PC-9 (cell line): ENCODE results near the gene MAGI2. TPM values are rescaled to one million over a fixed set of nuclear protein-coding genes. Genes with fewer than 3 reads are reported as not detected.

Experiments
- BruUV-seq: library from RNA; stranded (reverse); fragments of 400-500 nt; replicated peaks from 2 replicates; lab custom pipeline; 2021; lab: Mats Ljungman, UMichigan
- CTCF ChIA-PET: fragments of 300-600 bp; sonication (Branson Sonifier 250); formaldehyde crosslinking; loops from one replicate; lab custom pipeline; 2022; ENCODE audit warnings: antibody characterized with exemption; lab: Charles Lee
- POLR2A ChIA-PET: fragments of 300-600 bp; sonication (Branson Sonifier 250); formaldehyde crosslinking; loops from one replicate; lab custom pipeline; 2022; ENCODE audit warnings: antibody characterized with exemption; ENCODE audit not compliant: unreplicated experiment; lab: Charles Lee
- DNase-seq, 2 experiments: peaks; one replicate each; pipeline versions ENCODE4 v3.0.0 to v3.0.0-alpha.2; 2015 to 2022; ENCODE audit warnings: mixed read lengths in 1 of 2
- H2AFZ ChIP-seq: fragments of 200-600 bp; sonication (generic); 2 replicates; pipeline ENCODE4 v1.8.1; 2017; ENCODE audit warnings: antibody characterized with exemption
- H3F3A ChIP-seq: fragments of 200-600 bp; sonication (generic); 2 replicates; pipeline ENCODE4 v1.8.1; 2017; ENCODE audit warnings: antibody characterized with exemption, mild to moderate bottlenecking, low read depth; ENCODE audit not compliant: insufficient read depth
- H3K27ac ChIP-seq: fragments of 200-600 bp; sonication (generic); 2 replicates; pipeline ENCODE4 v1.6.1; 2016; ENCODE audit warnings: mixed run types
- H3K27me3 ChIP-seq: fragments of 200-600 bp; sonication (generic); 2 replicates; pipeline ENCODE4 v1.6.1; 2016; ENCODE audit warnings: low read depth, mixed run types; ENCODE audit not compliant: insufficient read depth
- H3K36me3 ChIP-seq: fragments of 200-600 bp; sonication (generic); 2 replicates; pipeline ENCODE4 v1.6.1; 2016; ENCODE audit warnings: low read depth, mixed run types
- H3K4me1 ChIP-seq: fragments of 200-600 bp; sonication (generic); replicated peaks from 2 replicates; pipeline ENCODE4 v1.6.1; 2016; ENCODE audit warnings: mixed run types; ENCODE audit not compliant: insufficient read depth
- H3K4me2 ChIP-seq: fragments of 200-600 bp; sonication (generic); 2 replicates; pipeline ENCODE4 v1.6.1; 2017; ENCODE audit warnings: mixed run types
- H3K4me3 ChIP-seq: fragments of 200-600 bp; sonication (generic); 2 replicates; pipeline ENCODE4 v1.6.1; 2016; ENCODE audit warnings: mixed run types
- H3K79me2 ChIP-seq: fragments of 200-600 bp; sonication (generic); 2 replicates; pipeline ENCODE4 v1.6.1; 2017; ENCODE audit warnings: low read depth, mixed run types
- H3K9me2 ChIP-seq: fragments of 200-600 bp; sonication (generic); 2 replicates; pipeline ENCODE4 v1.8.1; 2017; ENCODE audit warnings: mild to moderate bottlenecking; ENCODE audit not compliant: insufficient read depth
- H3K9me3 ChIP-seq: fragments of 200-600 bp; sonication (generic); 2 replicates; pipeline ENCODE4 v1.8.1; 2016; ENCODE audit warnings: low read depth; ENCODE audit not compliant: insufficient read depth
- H4K20me1 ChIP-seq: fragments of 200-600 bp; sonication (generic); 2 replicates; pipeline ENCODE4 v1.8.1; 2017; ENCODE audit not compliant: insufficient read depth
- CTCF ChIP-seq: fragments of 200-600 bp; sonication (generic); conservative IDR thresholded peaks from 2 replicates; pipeline ENCODE4 v1.6.1; 2017; ENCODE audit warnings: mixed run types, antibody characterized with exemption, mild to moderate bottlenecking, moderate library complexity
- EZH2 ChIP-seq: fragments of 200-600 bp; sonication (generic); IDR thresholded peaks from 2 replicates; pipeline ENCODE4 v1.8.0; 2017; ENCODE audit warnings: antibody characterized with exemption, low read depth
- intact Hi-C: fragments of 100-400 bp; cut with micrococcal nuclease; formaldehyde crosslinking; loops from one replicate; pipeline ENCODE4 v1.10.0; 2022; ENCODE audit not compliant: unreplicated experiment
- total RNA-seq: library from RNA; stranded (reverse); gene quantifications from 2 replicates; pipeline ENCODE4 v1.2.3, GENCODE V29; 2021

The MAGI2 gene
- total RNA-seq, 1 experiment from 2014 or later = 0.92 TPM

GRCh38 chr7:78953090-78953489, 500.4 kb downstream of the MAGI2 start:
- no peaks in the 10 kb centered on the region for H4K20me1 ChIP-seq
- H3K27ac ChIP-seq = no peak overlapping the region
- CTCF ChIA-PET = no interaction called here
- TF ChIP-seq CTCF = no peak
- no peak for TF ChIP-seq EZH2
- H3K27me3 ChIP-seq = no peaks in the 10 kb centered on the region
- H3K36me3 ChIP-seq = no peaks in the 10 kb centered on the region
- intact Hi-C loops = no loop called here
- no peak overlapping the region for H2AFZ ChIP-seq
- H3F3A ChIP-seq = no peaks in the 10 kb centered on the region
- BruUV-seq = no TSS peak
- no peaks in the 10 kb centered on the region for H3K9me3 ChIP-seq
- POLR2A ChIA-PET = no interaction called here
- no peak overlapping the region for H3K4me2 ChIP-seq
- no peak overlapping the region for H3K4me3 ChIP-seq
- H3K79me2 ChIP-seq = no peaks in the 10 kb centered on the region
- H3K9me2 ChIP-seq = no peaks in the 10 kb centered on the region
- no peaks in the 10 kb centered on the region for H3K4me1 ChIP-seq
- DNase-seq = no peak

GRCh38 chr7:78939669-78940068, 513.8 kb downstream of the MAGI2 start:
- no peak for TF ChIP-seq CTCF
- no peak for TF ChIP-seq EZH2
- no peak for DNase-seq
- ChIA-PET POLR2A (no interaction called here), CTCF (no interaction called here)
- no peak overlapping the region for H3K27ac ChIP-seq
- H3K4me3 ChIP-seq = no peak overlapping the region
- BruUV-seq = no TSS peak
- H3K36me3 ChIP-seq = no peaks in the 10 kb centered on the region
- no peaks in the 10 kb centered on the region for H3K9me2 ChIP-seq
- intact Hi-C loops = loop anchor here (10.0 kb wide), 1 partner anchor 235 kb away; no protein-coding TSS in a partner anchor
- H2AFZ ChIP-seq = no peak overlapping the region
- no peaks in the 10 kb centered on the region for H3K27me3 ChIP-seq
- no peaks in the 10 kb centered on the region for H3K79me2 ChIP-seq
- H4K20me1 ChIP-seq = no peaks in the 10 kb centered on the region
- no peak overlapping the region for H3K4me2 ChIP-seq
- no peaks in the 10 kb centered on the region for H3F3A ChIP-seq
- no peaks in the 10 kb centered on the region for H3K4me1 ChIP-seq
- no peaks in the 10 kb centered on the region for H3K9me3 ChIP-seq

GRCh38 chr7:78924581-78924980, 528.9 kb downstream of the MAGI2 start:
- Histone ChIP-seq H3K36me3 (no peaks in the 10 kb centered on the region), H4K20me1 (no peaks in the 10 kb centered on the region), H3F3A (no peaks in the 10 kb centered on the region), H3K27ac (no peak overlapping the region), H3K9me3 (no peaks in the 10 kb centered on the region), H3K4me2 (no peak overlapping the region), H3K27me3 (no peaks in the 10 kb centered on the region), H3K79me2 (no peaks in the 10 kb centered on the region), H3K9me2 (no peaks in the 10 kb centered on the region), H2AFZ (no peak overlapping the region), H3K4me3 (no peak overlapping the region), H3K4me1 (no peaks in the 10 kb centered on the region)
- POLR2A ChIA-PET = no interaction called here
- no TSS peak for BruUV-seq
- TF ChIP-seq EZH2 (no peak), CTCF (no peak; the same call in 1 of the 2 replicates)
- CTCF ChIA-PET = no interaction called here
- DNase-seq = no peak
- intact Hi-C loops = loop anchor here (2.0 kb wide), 1 partner anchor 338 kb away; no protein-coding TSS in a partner anchor
